ENCODE results near the gene ZNF487.

DNA sequence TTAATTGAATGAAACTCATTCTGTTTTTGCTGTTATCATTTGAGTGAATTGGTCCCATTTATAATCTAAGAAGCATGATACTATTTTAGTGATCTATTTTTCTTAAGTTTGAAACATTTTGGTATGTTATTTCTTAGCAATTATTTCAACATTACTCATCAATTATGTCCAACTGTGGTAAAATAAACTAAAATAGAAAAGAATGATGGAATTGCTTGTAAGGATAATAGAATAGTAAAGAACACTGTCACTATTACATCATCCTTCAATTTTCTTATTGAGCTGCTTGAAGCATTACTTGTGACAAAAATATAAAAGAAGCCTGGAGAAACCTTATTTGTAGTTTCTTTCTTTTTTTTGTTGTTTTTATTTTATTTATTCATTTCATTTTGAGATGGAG, 42.4 kb downstream of the ZNF487 start:
- TF ChIP-seq EZH2 (IDR thresholded peaks at IDR 0.05; ENCODE audit: insufficient read depth, poor library complexity, severe bottlenecking) (no peak), EZH2phosphoT487 (IDR thresholded peaks at IDR 0.05; ENCODE audit: insufficient read depth, low read depth) (no peak)

Data from GM23248 (cell line).